SH-SY5Y (cell line): ENCODE data around the gene SDK1.

Experiments used
- GATA2 ChIP-seq: IDR thresholded peaks from 2 replicates; pipeline ENCODE4 v1.6.1; 2011; ENCODE audit warnings: mild to moderate bottlenecking, low read depth, low read length
- GATA3 ChIP-seq: IDR thresholded peaks from 2 replicates; pipeline ENCODE4 v1.6.1; 2011; ENCODE audit warnings: low read depth, mild to moderate bottlenecking, low read length, moderate library complexity

DNA sequence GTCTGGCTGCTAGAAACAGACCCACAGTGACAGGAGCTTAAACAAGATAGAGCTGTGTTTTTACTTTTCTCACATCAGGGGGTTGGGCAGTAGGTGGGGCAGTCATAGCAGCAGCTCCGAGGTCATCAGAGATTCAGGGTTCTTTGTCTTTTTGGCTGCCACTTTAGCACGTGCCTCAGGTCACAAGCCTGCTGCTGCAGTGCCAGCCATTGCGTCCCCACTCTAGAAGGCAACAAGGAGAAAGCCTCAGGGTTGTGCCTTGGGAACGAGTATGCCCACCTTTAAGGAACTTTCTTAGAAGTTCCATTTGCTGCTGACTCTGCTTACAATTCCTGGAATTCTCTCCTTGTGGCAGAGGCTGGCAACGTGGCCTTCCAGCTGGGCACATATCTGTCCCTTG lies 720.4 kb downstream of the SDK1 start:
- TF ChIP-seq GATA2 (no peak), GATA3 (no peak)
